Lower lobe of right lung (tissue), 2 donors: Measurements from ENCODE around the gene SLC1A1. TPM values are rescaled to one million over a fixed set of nuclear protein-coding genes. Genes with fewer than 3 reads are reported as not detected.
A peak's percentile ranks its signal among the peaks of the same experiment; 100 is the strongest.

Experiments used
- ATAC-seq, 2 donors: fragments of 200-7000 bp; cut with Tn5 transposase; one replicate each; pipeline ENCODE4 v1.9.1; 2020 to 2022; ENCODE audit warnings: mild to moderate bottlenecking in 2 of 2, moderate library complexity in 2 of 2
- DNase-seq: peaks from one replicate; pipeline ENCODE4 v3.0.0-alpha.2; 2020
- H3K27ac ChIP-seq: fragments of 200-600 bp; one replicate; pipeline ENCODE4 v1.8.0; 2022
- H3K27me3 ChIP-seq: fragments of 200-600 bp; one replicate; pipeline ENCODE4 v1.8.0; 2022; ENCODE audit warnings: low read depth
- H3K36me3 ChIP-seq: fragments of 200-600 bp; one replicate; pipeline ENCODE4 v1.8.0; 2022; ENCODE audit warnings: mild to moderate bottlenecking
- H3K4me1 ChIP-seq: fragments of 200-600 bp; one replicate; pipeline ENCODE4 v1.8.0; 2022
- H3K4me3 ChIP-seq: fragments of 200-600 bp; one replicate; pipeline ENCODE4 v1.8.0; 2022; ENCODE audit warnings: mild to moderate bottlenecking
- H3K9me3 ChIP-seq: fragments of 200-600 bp; one replicate; pipeline ENCODE4 v1.8.0; 2022
- intact Hi-C: fragments of 100-400 bp; cut with DNase I; formaldehyde crosslinking; loops from one replicate; pipeline ENCODE4 v1.11.0; 2022
- total RNA-seq: library from RNA; stranded (reverse); fragmentation: NEBNext Ultra II Directional; extraction: Animal tissue kit (Norgen Biotek cat#: 25700); gene quantifications from one replicate; pipeline ENCODE4 v1.2.1, GENCODE V29; 2021
- TF ChIP-seq, protein P1 (sequence below): fragments of 200-600 bp; IDR thresholded peaks from one replicate; pipeline ENCODE4 v1.8.0; 2022; ENCODE audit warnings: antibody characterized with exemption, mild to moderate bottlenecking
- donor health status: DM: no; HTN: yes; CAD: no; lungs with severe emphysema.

SLC1A1 gene
- total RNA-seq, 1 donor from 2014 or later, result 31.4 TPM

DNA sequence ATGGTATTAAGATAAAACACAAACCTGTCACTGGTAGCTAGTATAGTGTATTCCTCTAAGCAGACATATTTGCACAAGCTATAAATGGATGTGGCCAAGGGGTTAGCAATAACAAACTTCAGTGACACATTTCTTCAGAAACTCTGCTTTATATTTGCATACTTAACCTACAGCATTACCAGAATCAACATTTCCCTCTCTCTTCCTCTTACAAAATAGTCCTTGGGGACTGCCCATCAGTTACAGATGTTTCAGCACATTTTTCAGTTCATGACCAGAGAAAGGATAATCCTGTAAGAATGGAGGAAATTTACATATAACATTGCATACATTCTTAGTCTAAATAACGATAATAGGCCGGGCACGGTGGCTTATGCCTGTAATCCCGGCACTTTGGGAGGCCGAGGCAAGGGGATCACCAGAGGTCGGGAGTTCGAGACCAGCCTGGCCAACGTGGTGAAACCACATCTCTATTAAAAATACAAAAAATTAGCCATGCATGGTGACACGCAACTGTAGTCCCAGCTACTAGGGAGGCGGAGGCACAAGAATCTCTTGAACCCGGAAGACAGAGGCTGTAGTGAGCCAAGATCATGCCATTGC, 25.3 kb upstream of the SLC1A1 start:
- Histone ChIP-seq H3K4me3 (no peak overlapping the region), H3K4me1 (no peaks in the 10 kb centered on the region), H3K27ac (no peak overlapping the region), H3K9me3 (no peaks in the 10 kb centered on the region), H3K27me3 (no peaks in the 10 kb centered on the region), H3K36me3 (no peaks in the 10 kb centered on the region)
- ATAC-seq, result no peak
- no peak for DNase-seq
- intact Hi-C loops, result no loop called here
- TF ChIP-seq, protein P1, sequence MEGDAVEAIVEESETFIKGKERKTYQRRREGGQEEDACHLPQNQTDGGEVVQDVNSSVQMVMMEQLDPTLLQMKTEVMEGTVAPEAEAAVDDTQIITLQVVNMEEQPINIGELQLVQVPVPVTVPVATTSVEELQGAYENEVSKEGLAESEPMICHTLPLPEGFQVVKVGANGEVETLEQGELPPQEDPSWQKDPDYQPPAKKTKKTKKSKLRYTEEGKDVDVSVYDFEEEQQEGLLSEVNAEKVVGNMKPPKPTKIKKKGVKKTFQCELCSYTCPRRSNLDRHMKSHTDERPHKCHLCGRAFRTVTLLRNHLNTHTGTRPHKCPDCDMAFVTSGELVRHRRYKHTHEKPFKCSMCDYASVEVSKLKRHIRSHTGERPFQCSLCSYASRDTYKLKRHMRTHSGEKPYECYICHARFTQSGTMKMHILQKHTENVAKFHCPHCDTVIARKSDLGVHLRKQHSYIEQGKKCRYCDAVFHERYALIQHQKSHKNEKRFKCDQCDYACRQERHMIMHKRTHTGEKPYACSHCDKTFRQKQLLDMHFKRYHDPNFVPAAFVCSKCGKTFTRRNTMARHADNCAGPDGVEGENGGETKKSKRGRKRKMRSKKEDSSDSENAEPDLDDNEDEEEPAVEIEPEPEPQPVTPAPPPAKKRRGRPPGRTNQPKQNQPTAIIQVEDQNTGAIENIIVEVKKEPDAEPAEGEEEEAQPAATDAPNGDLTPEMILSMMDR, result no peak

- intact Hi-C loops, result no loop called here
- H3K4me3 ChIP-seq, result no peak overlapping the region
- no peaks in the 10 kb centered on the region for H3K36me3 ChIP-seq
- no peaks in the 10 kb centered on the region for H3K9me3 ChIP-seq
- no peak overlapping the region for H3K27ac ChIP-seq
- TF ChIP-seq, protein P1, result no peak
- ATAC-seq (no peak), DNase-seq (no peak)
- H3K4me1 ChIP-seq, result no peaks in the 10 kb centered on the region
- H3K27me3 ChIP-seq, result no peaks in the 10 kb centered on the region
These were observed 24.4 kb upstream of the SLC1A1 start for GRCh38 chr9:4465910-4466309.

GRCh38 chr9:4475301-4475700, 15.0 kb upstream of the SLC1A1 start:
- ATAC-seq (no peak), DNase-seq (no peak)
- H3K27ac ChIP-seq, result no peak overlapping the region
- H3K9me3 ChIP-seq, result no peaks in the 10 kb centered on the region
- no peak overlapping the region for H3K4me3 ChIP-seq
- H3K36me3 ChIP-seq, result no peaks in the 10 kb centered on the region
- TF ChIP-seq, protein P1, result no peak
- no peaks in the 10 kb centered on the region for H3K27me3 ChIP-seq
- intact Hi-C loops, result no loop called here
- H3K4me1 ChIP-seq, result no peaks in the 10 kb centered on the region

- TF ChIP-seq, protein P1, result no peak
- H3K9me3 ChIP-seq, result no peaks in the 10 kb centered on the region
- H3K36me3 ChIP-seq, result no peaks in the 10 kb centered on the region
- H3K4me1 ChIP-seq, result peaks cover 7% of the 10 kb centered on the region
- peaks cover 7% of the 10 kb centered on the region for H3K27me3 ChIP-seq
- H3K4me3 ChIP-seq, result no peak overlapping the region
- no peak overlapping the region for H3K27ac ChIP-seq
- intact Hi-C loops, result no loop called here
- DNase-seq, result no peak
- no peak for ATAC-seq
These were observed 4.1 kb upstream of the SLC1A1 start for GRCh38 chr9:4486176-4486575.

DNA sequence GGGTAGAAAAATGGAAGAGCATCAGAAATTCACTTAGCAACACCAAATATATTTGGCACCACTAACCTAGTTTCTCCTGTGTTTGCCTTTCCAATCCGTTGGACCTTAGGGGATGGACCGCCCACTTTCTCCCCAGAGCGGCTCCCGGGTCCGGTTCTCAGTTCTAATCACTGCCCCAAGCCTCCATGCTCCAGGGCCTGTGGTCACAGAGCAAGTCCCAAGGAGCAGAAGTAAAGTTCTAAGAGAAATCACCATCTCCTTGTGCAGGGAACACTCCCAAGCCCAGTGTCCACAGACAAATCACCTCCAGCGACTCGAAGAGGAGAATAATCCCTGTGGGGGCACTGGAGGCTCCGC, 728 bp upstream of the SLC1A1 start:
- Histone ChIP-seq H3K9me3 (no peaks in the 10 kb centered on the region), H3K36me3 (no peaks in the 10 kb centered on the region), H3K4me1 (peaks cover 18% of the 10 kb centered on the region), H3K27ac (peak overlapping the region; percentile 78), H3K27me3 (peaks cover 14% of the 10 kb centered on the region), H3K4me3 (peak overlapping the region; percentile 78)
- TF ChIP-seq, protein P1, result no peak
- intact Hi-C loops, result no loop called here
- DNase-seq (no peak), ATAC-seq (peak; percentile 48 to 62)
